Measurements from ENCODE around the gene TXNRD1. TPM values are rescaled to one million over a fixed set of nuclear protein-coding genes. Genes with fewer than 3 reads are reported as not detected.

The TXNRD1 gene
- total RNA-seq, 1 experiment from 2014 or later: 327 TPM

DNA sequence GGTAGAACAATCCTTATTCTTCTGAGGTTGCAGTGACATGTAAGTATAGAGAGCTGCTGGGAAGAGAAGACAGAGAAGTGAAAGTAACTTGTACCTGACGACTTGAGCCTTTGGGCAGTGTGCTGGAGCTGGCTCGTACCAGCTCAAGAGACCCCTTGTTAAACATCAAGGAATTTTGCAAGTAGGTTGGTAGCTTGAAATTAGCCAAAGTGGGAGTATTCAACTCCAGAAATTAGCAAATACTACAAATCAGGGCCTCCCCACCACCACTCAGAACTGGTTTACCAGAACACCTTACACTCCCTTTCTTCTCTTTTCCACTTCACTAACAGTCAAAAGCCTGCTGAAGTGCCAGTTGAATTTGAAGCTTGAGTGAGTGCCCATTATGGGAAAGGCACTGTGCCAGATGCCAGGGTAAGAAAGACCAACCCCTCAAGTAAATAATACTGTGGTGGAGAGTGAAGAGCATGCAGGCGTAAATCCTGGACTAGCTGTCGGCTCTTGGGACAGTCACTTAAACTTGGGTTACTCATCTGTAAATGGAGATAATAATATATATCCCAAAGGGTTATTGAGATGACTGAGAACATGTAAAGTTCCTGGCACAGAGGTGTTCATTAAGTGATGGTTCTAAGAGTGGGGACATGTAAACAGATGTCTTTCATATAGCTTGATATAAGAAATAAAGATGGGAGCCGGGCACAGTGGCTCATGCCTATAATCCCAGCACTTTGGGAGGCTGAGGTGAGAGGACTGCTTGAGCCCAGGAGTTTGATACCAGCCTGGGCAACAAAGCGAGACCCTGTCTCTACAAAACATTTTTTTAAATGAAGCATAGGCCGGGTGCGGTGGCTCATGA, 60.9 kb downstream of the TXNRD1 start:
- no TSS peak for BruUV-seq (replicated peaks)
- H3K4me3 ChIP-seq (replicated peaks in 1 of 2; ENCODE audit: low read depth in 1 of 2, low read length in 2 of 2): peak overlapping the region in 1 of 2 experiments; percentile 24; a peak in 2 of 4 replicates
- CTCF ChIA-PET: no interaction called here

More for the DNA sequence above, 60.9 kb downstream of the TXNRD1 start:
- Histone ChIP-seq H3K4me2 (ENCODE audit: low read length) (peak overlapping the region; percentile 74), H3K9me3 (ENCODE audit: control insufficient read depth in 1 of 2, insufficient read depth in 1 of 2, low read depth in 1 of 2, low read length in 2 of 2) (no peaks in the 10 kb centered on the region), H3K27me3 (ENCODE audit: insufficient read depth, low read length) (no peaks in the 10 kb centered on the region), H2AFZ (ENCODE audit: low read depth, low read length, poor library complexity, severe bottlenecking) (no peak overlapping the region), H3K79me2 (ENCODE audit: insufficient read depth, low read length) (no peaks in the 10 kb centered on the region), H3K4me1 (ENCODE audit: control insufficient read depth in 1 of 2, insufficient read depth in 2 of 2, low read length in 2 of 2) (peaks cover 57 to 82% of the 10 kb centered on the region in 2 experiments), H4K20me1 (ENCODE audit: insufficient read depth) (no peaks in the 10 kb centered on the region), H3K27ac (ENCODE audit: low read depth, low read length) (peak overlapping the region; percentile 83), H3K36me3 (ENCODE audit: control insufficient read depth in 1 of 2, insufficient read depth in 2 of 2, low read length in 2 of 2) (no peaks in the 10 kb centered on the region), H3K9me2 (ENCODE audit: insufficient read depth) (no peaks in the 10 kb centered on the region), H3K9ac (ENCODE audit: low read length) (peak overlapping the region; percentile 49)
- RAD21 ChIA-PET (ENCODE audit: low non-redundant PET in 1 of 2, low total read pairs in 2 of 2, uncharacterized antibody in 2 of 2, unreplicated experiment in 2 of 2): interaction anchor here in 1 of 2 experiments (0.7 kb wide), 1 partner anchor 54 kb away, joined by 4 read pairs; no protein-coding TSS in a partner anchor
- no peak for DNase-seq (ENCODE audit: low read depth, low spot score)
- POLR2A ChIA-PET: interaction anchor here (1.1 to 5.5 kb wide), 4 partner anchors 11 to 56 kb away, joined by 4 to 56 read pairs (median 4); no protein-coding TSS in a partner anchor
- intact Hi-C loops (cut with micrococcal nuclease): no loop called here
- TF ChIP-seq ZFX (IDR thresholded peaks at IDR 0.05) (no peak), CEBPB (IDR thresholded peaks at IDR 0.05; ENCODE audit: low read depth) (no peak), ELF1 (IDR thresholded peaks at IDR 0.05; ENCODE audit: borderline replicate concordance, low read depth) (no peak), POLR2A (IDR thresholded peaks at IDR 0.05; ENCODE audit: borderline replicate concordance, extremely low read depth, insufficient read depth, insufficient read length) (no peak), SP1 (IDR thresholded peaks at IDR 0.05; ENCODE audit: low read depth) (no peak), SRF (IDR thresholded peaks at IDR 0.05; ENCODE audit: low read depth) (no peak), POLR2AphosphoS5 (IDR thresholded peaks at IDR 0.05; ENCODE audit: low read depth, low read length) (no peak), CBX3 (IDR thresholded peaks at IDR 0.05; ENCODE audit: low read depth) (no peak), SIN3A (IDR thresholded peaks at IDR 0.05; ENCODE audit: low read depth) (no peak), EZH2 (IDR thresholded peaks at IDR 0.05) (no peak), RAD21 (IDR thresholded peaks at IDR 0.05; ENCODE audit: low read depth) (no peak), ZNF274 (IDR thresholded peaks at IDR 0.05; ENCODE audit: low read depth, low read length) (no peak), EGR1 (IDR thresholded peaks at IDR 0.05; ENCODE audit: low read depth) (no peak)
- TF ChIP-seq, protein P1, sequence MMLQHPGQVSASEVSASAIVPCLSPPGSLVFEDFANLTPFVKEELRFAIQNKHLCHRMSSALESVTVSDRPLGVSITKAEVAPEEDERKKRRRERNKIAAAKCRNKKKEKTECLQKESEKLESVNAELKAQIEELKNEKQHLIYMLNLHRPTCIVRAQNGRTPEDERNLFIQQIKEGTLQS (IDR thresholded peaks at IDR 0.05): no peak
- TF ChIP-seq, protein P2, sequence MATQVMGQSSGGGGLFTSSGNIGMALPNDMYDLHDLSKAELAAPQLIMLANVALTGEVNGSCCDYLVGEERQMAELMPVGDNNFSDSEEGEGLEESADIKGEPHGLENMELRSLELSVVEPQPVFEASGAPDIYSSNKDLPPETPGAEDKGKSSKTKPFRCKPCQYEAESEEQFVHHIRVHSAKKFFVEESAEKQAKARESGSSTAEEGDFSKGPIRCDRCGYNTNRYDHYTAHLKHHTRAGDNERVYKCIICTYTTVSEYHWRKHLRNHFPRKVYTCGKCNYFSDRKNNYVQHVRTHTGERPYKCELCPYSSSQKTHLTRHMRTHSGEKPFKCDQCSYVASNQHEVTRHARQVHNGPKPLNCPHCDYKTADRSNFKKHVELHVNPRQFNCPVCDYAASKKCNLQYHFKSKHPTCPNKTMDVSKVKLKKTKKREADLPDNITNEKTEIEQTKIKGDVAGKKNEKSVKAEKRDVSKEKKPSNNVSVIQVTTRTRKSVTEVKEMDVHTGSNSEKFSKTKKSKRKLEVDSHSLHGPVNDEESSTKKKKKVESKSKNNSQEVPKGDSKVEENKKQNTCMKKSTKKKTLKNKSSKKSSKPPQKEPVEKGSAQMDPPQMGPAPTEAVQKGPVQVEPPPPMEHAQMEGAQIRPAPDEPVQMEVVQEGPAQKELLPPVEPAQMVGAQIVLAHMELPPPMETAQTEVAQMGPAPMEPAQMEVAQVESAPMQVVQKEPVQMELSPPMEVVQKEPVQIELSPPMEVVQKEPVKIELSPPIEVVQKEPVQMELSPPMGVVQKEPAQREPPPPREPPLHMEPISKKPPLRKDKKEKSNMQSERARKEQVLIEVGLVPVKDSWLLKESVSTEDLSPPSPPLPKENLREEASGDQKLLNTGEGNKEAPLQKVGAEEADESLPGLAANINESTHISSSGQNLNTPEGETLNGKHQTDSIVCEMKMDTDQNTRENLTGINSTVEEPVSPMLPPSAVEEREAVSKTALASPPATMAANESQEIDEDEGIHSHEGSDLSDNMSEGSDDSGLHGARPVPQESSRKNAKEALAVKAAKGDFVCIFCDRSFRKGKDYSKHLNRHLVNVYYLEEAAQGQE (IDR thresholded peaks at IDR 0.05; ENCODE audit: low read depth): no peak
- TF ChIP-seq, protein P3, sequence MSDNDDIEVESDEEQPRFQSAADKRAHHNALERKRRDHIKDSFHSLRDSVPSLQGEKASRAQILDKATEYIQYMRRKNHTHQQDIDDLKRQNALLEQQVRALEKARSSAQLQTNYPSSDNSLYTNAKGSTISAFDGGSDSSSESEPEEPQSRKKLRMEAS (IDR thresholded peaks at IDR 0.05): no peak
- TF ChIP-seq, protein P4, sequence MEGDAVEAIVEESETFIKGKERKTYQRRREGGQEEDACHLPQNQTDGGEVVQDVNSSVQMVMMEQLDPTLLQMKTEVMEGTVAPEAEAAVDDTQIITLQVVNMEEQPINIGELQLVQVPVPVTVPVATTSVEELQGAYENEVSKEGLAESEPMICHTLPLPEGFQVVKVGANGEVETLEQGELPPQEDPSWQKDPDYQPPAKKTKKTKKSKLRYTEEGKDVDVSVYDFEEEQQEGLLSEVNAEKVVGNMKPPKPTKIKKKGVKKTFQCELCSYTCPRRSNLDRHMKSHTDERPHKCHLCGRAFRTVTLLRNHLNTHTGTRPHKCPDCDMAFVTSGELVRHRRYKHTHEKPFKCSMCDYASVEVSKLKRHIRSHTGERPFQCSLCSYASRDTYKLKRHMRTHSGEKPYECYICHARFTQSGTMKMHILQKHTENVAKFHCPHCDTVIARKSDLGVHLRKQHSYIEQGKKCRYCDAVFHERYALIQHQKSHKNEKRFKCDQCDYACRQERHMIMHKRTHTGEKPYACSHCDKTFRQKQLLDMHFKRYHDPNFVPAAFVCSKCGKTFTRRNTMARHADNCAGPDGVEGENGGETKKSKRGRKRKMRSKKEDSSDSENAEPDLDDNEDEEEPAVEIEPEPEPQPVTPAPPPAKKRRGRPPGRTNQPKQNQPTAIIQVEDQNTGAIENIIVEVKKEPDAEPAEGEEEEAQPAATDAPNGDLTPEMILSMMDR (IDR thresholded peaks at IDR 0.05 in 2 of 3, conservative IDR thresholded peaks at IDR 0.05 in 1 of 3; ENCODE audit: borderline replicate concordance in 1 of 3, insufficient read depth in 1 of 3, low read depth in 2 of 3, low read length in 2 of 3): no peak
- TF ChIP-seq, protein P5, sequence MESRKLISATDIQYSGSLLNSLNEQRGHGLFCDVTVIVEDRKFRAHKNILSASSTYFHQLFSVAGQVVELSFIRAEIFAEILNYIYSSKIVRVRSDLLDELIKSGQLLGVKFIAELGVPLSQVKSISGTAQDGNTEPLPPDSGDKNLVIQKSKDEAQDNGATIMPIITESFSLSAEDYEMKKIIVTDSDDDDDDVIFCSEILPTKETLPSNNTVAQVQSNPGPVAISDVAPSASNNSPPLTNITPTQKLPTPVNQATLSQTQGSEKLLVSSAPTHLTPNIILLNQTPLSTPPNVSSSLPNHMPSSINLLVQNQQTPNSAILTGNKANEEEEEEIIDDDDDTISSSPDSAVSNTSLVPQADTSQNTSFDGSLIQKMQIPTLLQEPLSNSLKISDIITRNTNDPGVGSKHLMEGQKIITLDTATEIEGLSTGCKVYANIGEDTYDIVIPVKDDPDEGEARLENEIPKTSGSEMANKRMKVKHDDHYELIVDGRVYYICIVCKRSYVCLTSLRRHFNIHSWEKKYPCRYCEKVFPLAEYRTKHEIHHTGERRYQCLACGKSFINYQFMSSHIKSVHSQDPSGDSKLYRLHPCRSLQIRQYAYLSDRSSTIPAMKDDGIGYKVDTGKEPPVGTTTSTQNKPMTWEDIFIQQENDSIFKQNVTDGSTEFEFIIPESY (IDR thresholded peaks at IDR 0.05; ENCODE audit: extremely low read depth, insufficient replicate concordance, low read length): no peak
- ATAC-seq: no peak
